ENCODE measurements around the gene P4HA2. TPM values are rescaled to one million over a fixed set of nuclear protein-coding genes. Genes with fewer than 3 reads are reported as not detected.

The P4HA2 gene
- total RNA-seq, 2 experiments from 2014 or later: 15.5 to 18.3 TPM

- ChIA-PET POLR2A (no interaction called here), CTCF (no interaction called here)
Measured at GRCh38 chr5:132266031-132266835, 38.6 kb upstream of the P4HA2 start.

GRCh38 chr5:132265336-132266030 is 37.8 kb upstream of the P4HA2 start:
- ChIA-PET POLR2A (no interaction called here), CTCF (no interaction called here)

GRCh38 chr5:132264546-132265335 is 37.1 kb upstream of the P4HA2 start:
- POLR2A ChIA-PET: no interaction called here
- CTCF ChIA-PET: interaction anchor here (0.7 to 1.3 kb wide), 3 partner anchors 26 to 200 kb away, joined by 3 to 4 read pairs (median 3); no protein-coding TSS in a partner anchor

- CTCF ChIA-PET: interaction anchor here (0.8 to 1.3 kb wide), 4 partner anchors 25 to 199 kb away, joined by 3 to 4 read pairs (median 4); partner anchors contain the start of gene SLC22A4
- POLR2A ChIA-PET: interaction anchor here (1.1 kb wide), 1 partner anchor 30 kb away, joined by 6 read pairs; the partner anchor contains the start of gene SLC22A4
Measured at GRCh38 chr5:132263548-132264261, 36.1 kb upstream of the P4HA2 start.

- ChIA-PET CTCF (interaction anchor here (0.8 to 1.8 kb wide), 3 partner anchors 9 to 31 kb away, joined by 3 to 5 read pairs (median 4); partner anchors contain the start of gene SLC22A4), POLR2A (interaction anchor here (1.1 kb wide), 1 partner anchor 31 kb away, joined by 6 read pairs; the partner anchor contains the start of gene SLC22A4)
Measured at GRCh38 chr5:132262882-132263547, 35.4 kb upstream of the P4HA2 start.

- POLR2A ChIA-PET: no interaction called here
- CTCF ChIA-PET: interaction anchor here (1.0 to 1.8 kb wide), 2 partner anchors 10 to 24 kb away, joined by 3 to 5 read pairs; no protein-coding TSS in a partner anchor
Measured at GRCh38 chr5:132261881-132262845, 34.5 kb upstream of the P4HA2 start.

- ChIA-PET POLR2A (interaction anchor here (2.0 kb wide), 1 partner anchor 33 kb away, joined by 8 read pairs; no protein-coding TSS in a partner anchor), CTCF (interaction anchor here (1.0 to 1.6 kb wide), 3 partner anchors 15 to 35 kb away, joined by 3 to 4 read pairs (median 3); no protein-coding TSS in a partner anchor)
Measured at GRCh38 chr5:132260714-132261551, 33.3 kb upstream of the P4HA2 start.

GRCh38 chr5:132260051-132260450 is 32.4 kb upstream of the P4HA2 start:
- ChIA-PET CTCF (interaction anchor here (1.0 to 1.6 kb wide), 2 partner anchors 15 to 22 kb away, joined by 3 to 4 read pairs; no protein-coding TSS in a partner anchor), POLR2A (interaction anchor here (2.0 kb wide), 1 partner anchor 34 kb away, joined by 8 read pairs; no protein-coding TSS in a partner anchor)

GRCh38 chr5:132259069-132259851 is 31.6 kb upstream of the P4HA2 start:
- POLR2A ChIA-PET: interaction anchor here (2.0 kb wide), 1 partner anchor 34 kb away, joined by 8 read pairs; no protein-coding TSS in a partner anchor
- CTCF ChIA-PET: interaction anchor here (0.6 to 1.6 kb wide), 3 partner anchors 16 to 112 kb away, joined by 3 to 4 read pairs (median 3); no protein-coding TSS in a partner anchor

- ChIA-PET POLR2A (interaction anchor here (2.0 kb wide), 1 partner anchor 35 kb away, joined by 8 read pairs; no protein-coding TSS in a partner anchor), CTCF (no interaction called here)
Measured at GRCh38 chr5:132258102-132259068, 30.7 kb upstream of the P4HA2 start.

- POLR2A ChIA-PET: no interaction called here
- CTCF ChIA-PET: interaction anchor here (1.2 kb wide), 1 partner anchor 11 kb away, joined by 3 read pairs; no protein-coding TSS in a partner anchor
Measured at GRCh38 chr5:132257131-132258101, 29.8 kb upstream of the P4HA2 start, which contains the start of gene PDLIM4. TSS of gene PDLIM4 (plus strand) at chr5:132257696. CDS start at chr5:132257735, 39 bp downstream.

GRCh38 chr5:132256783-132257130 is 29.1 kb upstream of the P4HA2 start:
- CTCF ChIA-PET: interaction anchor here (1.2 kb wide), 1 partner anchor 11 kb away, joined by 3 read pairs; no protein-coding TSS in a partner anchor
- POLR2A ChIA-PET: no interaction called here

Data from activated CD8-positive, alpha-beta memory T cell treated with anti-CD3 and anti-CD28 coated beads for 36 hours (primary cell).